HG03196 (cell line): ENCODE measurements around the gene FIGNL2.

ENCODE experiments used
- ATAC-seq: cut with Tn5 transposase; IDR thresholded peaks from one replicate; pipeline ENCODE4 v1.9.1; 2021; ENCODE audit not compliant: unreplicated experiment

FIGNL2 gene

DNA sequence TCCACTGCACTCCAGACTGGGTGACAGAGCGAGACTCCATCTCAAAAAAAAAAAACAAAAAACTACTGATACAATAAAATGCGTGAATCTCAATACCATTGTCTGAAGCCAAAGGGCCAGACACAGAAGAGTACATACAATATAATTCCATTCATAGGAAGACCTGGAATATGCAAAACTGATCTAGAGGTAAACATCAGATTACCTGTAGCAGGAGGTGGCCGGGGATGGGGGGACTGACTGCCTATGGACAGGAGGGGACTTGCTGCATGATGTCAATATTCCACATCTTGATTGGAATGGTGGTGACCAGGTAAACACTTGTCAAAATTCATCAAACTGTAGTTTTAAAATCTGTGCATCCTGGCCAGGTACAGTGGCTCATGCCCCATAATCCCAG is 12.5 kb upstream of the FIGNL2 start:
- no peak for ATAC-seq

DNA sequence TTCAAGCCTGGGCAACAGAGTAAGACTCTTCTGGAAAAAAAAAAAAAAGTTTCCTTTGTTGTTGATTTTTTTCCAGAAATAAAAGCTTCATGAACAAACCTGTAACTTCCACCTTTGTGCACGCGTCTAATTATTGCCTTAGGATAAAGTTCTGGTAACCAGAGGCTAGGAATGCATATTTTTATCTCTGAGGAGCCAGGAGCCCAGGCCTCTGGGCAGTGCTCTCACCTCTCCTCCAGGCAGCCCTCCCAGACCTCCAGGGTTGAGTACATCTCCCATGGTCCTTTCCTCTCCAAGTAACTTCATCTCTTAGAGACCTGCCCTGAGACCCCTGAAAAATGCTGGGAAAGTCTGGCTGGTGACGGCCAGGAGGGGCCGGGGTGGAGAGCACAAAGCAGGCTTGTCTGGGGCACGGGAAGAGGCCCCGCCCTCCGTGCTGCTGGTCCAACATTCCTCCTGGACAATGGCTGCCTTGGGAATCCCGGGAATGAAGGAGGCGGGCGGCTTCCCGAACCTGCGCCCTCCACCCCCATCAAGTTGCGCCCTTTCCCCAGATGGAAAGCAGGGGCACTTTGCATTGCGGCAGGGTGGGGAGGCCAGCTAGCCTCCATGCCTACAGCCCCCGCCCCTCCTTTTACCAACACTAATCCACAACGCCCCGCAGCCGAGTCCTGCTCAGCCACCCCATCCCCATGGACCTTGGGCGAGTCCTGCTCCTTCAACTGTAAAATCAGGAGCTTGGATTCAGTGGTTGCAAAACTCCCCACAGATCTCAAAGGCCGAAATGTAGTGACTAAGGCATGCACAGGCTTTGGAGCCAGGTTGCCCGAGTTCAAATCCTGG is 7.3 kb upstream of the FIGNL2 start:
- no peak for ATAC-seq

DNA sequence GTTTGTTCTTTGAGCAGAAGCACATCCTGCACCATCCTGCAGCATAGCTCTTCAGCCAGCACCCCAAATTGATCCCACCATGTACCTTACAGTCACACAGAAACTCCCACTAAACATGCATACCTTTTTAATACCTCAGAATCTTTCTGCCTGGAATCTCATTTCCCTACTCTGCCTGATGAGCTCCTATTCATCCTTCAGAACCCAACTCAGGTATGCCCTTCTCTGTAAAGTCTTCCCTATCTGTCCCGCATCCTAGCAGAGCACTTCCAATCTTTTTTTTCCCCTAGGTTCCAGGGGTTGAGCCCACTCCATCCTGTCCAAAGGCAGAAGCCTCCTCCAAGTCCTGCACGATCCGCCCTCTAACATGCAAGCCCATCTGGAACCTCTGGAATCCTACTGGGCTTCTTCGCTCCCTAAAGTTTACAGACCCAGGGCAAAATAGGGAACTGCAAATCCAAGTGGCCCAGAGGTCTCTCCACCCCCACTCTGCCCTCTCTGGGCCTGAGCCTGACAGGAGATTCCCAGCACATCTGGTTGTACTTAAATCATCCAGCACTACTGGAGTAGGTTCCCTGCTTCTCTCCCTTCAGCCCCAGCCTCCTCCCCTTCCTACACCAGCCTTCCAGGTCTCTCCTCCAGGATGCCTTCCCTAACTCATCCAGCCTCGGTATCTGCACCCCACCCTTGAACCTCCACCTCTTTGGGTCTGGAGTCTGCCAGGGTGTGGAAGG is 4.1 kb upstream of the FIGNL2 start:
- no peak for ATAC-seq

- no peak for ATAC-seq
These were observed 3.1 kb upstream of the FIGNL2 start for GRCh38 chr12:51851413-51852124.

DNA sequence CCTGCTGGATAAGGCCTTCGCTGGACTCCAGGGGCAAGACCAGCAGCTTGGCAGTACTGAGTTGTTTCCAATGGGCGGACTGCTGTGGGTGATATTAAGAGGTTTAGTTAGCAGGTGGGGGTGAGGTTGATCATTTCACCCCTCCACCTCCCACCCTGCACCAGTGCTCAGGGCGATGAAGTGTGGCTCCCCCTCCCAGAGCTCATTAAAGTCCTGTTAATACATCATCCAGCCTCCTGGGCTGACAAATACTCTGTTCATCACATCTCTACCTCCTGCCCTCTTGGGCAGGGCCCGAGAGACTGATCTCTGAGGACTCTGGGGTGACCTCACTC is 2.4 kb upstream of the FIGNL2 start:
- no peak for ATAC-seq

GRCh38 chr12:51850081-51850964 is 1.8 kb upstream of the FIGNL2 start:
- no peak for ATAC-seq

GRCh38 chr12:51848841-51849735 is 570 bp upstream of the FIGNL2 start:
- ATAC-seq = no peak

- no peak for ATAC-seq
These were observed 734 bp downstream of the FIGNL2 start for GRCh38 chr12:51847643-51848325.

DNA sequence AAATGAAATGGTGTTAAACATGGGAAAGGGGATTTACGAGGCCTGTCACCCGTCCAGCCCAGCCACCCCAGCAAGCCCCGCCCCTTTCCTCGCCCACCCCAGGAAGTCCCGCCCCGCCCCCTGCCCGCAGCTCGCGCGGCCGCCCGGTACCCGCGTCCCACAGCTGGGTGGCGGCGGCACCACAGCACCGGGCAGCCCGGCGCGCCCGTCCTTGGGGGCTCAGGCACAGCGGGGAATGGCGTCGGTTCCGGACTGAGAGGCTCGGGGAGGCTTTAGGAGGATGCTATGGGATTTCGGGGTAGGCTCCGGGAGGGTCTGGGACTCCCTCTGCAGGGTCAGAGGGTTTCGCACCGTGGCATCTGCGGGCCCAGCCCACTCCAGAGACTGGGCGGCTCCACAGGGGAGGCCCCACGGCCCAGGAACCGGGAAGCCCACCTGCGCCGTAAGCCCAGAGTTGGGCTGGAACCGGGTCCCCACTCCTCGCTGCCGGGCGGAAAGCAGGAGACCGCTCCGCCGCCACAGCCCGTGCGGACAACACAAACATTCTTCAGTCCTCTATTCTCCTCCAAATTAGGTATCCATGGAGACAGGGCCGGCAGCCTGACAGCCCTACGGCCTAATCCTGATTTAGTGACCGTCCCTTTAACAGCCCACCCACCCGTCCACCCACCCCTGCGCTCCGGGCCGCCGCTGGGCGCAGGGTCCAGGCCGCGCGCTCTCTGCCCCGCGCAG is 1.4 kb downstream of the FIGNL2 start:
- no peak for ATAC-seq

DNA sequence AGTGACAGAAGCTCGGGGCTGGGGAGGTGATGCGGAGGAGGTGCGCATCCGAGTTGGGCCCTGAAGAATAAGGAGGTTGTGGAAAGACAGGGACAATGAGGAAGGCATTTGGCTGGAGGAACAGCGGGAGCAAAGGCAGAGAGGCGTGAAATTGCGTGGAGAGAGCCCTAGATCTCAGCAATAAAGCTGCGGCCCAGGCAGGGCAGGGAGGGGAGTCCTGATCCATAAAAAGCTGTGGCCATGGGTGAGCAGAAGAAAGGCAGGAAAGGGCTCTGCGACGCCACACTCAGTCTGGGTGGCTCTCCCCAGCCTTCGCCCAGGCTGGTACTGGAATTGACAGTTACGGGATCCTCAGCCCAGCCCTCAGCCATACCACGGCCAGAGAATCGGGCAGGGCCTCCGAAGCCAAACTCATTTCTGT is 2.2 kb downstream of the FIGNL2 start:
- ATAC-seq = no peak

- ATAC-seq = no peak
These were observed 3.0 kb downstream of the FIGNL2 start for GRCh38 chr12:51845482-51845881.

- no peak for ATAC-seq
These were observed 3.7 kb downstream of the FIGNL2 start for GRCh38 chr12:51844854-51845253.

GRCh38 chr12:51841727-51842126 is 6.8 kb downstream of the FIGNL2 start:
- no peak for ATAC-seq

- ATAC-seq = no peak
These were observed 7.6 kb downstream of the FIGNL2 start for GRCh38 chr12:51840966-51841365.

DNA sequence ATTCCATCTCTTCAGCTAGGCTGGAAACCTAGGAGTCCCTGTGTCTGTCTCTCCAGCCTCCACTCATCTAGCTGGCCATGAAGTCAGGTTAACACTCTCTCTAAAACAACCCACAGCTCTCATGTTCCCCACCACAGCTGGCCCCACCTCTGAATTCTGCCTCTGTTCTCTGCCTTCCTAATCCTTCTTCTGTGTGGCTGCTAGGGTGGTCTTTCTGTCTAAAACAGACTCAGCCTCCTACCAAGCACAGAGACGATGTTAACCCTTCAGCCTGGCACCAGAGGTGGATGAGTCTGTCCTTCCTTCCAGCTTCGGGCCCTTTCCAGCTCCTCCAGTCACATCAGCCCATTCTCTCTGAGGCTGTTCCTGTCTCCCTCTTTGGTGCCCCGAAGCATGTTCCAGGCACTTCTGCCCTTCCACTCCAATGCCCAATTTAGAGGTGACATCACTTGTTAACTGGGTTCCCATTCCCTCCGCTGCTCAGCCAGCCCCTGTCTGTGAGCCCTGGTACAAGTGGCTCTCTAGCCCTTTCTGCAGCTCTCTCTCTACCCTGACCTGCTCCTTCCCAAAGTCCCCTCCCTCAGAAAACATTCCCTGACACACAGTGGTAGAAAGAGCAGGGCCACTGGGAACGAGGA is 9.1 kb downstream of the FIGNL2 start:
- no peak for ATAC-seq

- ATAC-seq = no peak
These were observed 9.8 kb downstream of the FIGNL2 start for GRCh38 chr12:51838762-51839161.

DNA sequence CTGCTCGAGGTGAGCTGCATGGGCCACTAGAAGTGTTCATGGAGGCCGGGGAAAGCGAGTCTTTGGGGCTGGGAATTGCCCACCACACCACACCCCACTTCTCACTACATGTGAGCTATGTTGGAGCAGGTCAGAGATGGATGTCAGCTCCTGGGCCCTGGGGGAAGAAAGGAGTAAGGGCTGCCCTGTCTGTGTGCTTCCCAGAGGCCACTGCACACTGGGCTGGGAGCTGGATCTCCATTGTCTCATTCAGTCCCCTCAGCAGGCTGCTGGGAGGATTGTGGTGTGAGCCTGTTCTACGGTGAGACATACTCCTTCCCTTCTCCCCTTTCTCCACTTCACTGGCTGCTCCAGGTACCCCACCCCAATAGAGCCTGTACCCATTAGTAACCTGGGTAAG is 10.5 kb downstream of the FIGNL2 start:
- no peak for ATAC-seq

DNA sequence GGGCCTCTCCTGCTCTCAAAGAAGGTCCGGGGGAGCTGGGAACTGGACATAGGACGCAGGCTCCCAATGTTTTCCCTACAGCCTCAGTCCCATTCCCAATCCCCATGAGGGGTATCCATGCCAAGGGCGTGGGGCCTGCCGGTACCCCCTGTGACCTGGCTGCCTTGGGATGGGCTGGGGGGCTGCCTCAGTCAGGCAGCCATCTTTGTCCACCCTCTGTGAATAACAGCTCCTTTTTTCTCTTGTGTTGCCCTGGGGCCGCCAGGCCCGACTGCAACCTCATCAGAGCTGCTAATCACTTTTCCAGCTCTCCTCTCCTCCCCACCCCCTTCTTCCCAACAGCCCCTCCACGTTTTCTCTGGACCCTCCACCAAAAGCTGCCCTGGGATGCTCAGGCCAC is 11.2 kb downstream of the FIGNL2 start:
- no peak for ATAC-seq
